IPS-18c (cell line): ENCODE measurements around the gene TMEM38B.
"Not testable (repeated sequence)": the region's sequence is repeated elsewhere in the genome, so short reads cannot be mapped to it uniquely, and the experiment has no call there.

Experiments used
- H3K4me3 ChIP-seq: 2 replicates; pipeline ENCODE4 v1.7.0; 2013; ENCODE audit warnings: low read depth, mild to moderate bottlenecking, low read length, moderate library complexity; ENCODE audit not compliant: insufficient read depth
- H3K9me3 ChIP-seq: one replicate; pipeline ENCODE4 v1.6.1; 2013; ENCODE audit warnings: mild to moderate bottlenecking, low read length, moderate library complexity; ENCODE audit not compliant: control insufficient read depth, insufficient read depth

TMEM38B gene

DNA sequence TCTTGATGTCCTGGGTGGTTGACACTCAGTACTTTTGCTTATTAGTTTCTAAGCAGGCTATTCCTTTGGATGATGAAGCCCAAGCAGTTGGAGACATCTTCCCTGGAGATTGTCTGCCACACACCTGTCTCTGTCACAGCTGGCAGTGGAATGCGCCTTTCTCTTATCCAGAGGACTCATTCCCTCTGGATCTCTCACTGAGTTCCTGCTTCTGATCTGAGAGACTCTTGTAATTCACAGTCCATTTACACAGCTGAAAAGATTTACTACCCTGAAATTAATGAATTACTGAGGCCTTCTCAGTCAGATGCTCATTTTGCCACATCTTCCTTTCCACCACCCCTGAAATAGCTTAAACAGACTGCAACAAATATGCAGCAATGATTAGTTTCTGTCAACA lies 16.2 kb upstream of the TMEM38B start:
- H3K4me3 ChIP-seq = no peak overlapping the region
- H3K9me3 ChIP-seq = no peaks in the 10 kb centered on the region

DNA sequence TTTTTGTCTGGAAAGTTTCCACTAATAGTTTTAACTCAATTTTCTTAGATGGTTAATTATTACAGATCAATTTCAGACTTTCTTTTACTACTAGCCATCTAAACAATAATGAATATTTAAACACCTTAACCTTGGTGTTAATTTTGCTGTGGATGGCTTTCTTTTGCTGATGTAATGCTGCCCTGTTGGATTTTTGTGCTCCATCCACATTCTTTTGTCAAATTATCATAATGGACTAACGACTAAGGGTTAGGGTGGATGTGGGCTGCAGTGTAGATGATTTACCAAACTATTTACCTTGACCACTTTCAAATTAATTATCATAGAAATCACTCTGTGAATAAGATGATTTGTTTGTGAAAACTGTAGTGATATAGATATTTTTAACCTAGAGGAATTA lies 15.6 kb upstream of the TMEM38B start:
- H3K4me3 ChIP-seq = no peak overlapping the region
- peaks cover 2% of the 10 kb centered on the region for H3K9me3 ChIP-seq

DNA sequence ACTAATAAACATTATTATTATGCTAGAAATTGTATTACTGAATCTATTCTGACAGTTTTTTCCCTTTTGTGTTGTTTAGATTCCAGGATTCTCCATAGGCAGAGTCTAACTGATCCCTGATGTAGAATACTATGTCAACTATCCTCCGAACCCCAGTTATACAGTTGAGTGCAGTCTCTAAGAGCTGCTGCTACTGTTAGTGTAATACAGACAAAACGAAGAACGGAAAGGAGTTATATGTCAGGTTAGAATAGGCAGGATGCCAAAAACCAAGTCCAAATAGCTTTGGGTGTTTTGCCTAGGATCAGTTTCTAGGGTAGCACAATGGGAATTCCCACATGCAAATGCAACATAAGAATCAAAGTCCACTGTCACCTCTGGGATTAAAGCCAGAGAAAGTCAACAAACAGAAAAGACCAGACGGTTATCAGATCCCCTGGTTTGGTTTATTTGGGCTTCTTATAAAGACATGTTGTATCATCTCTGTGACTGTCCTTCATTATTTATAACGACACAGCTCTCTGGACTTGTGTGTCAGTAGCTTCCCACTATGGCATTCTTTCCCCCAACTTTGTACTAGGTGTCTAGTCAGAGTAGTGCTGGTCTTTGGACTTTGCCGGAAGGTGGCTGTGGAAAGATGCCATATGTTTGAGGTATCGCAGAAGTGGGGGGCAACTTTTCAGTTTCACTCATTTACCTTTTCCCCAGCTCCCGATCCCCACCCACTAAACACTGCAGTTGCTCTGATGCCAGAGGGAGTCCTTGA lies 14.9 kb upstream of the TMEM38B start:
- Histone ChIP-seq H3K4me3 (no peak overlapping the region), H3K9me3 (peaks cover 2% of the 10 kb centered on the region)

DNA sequence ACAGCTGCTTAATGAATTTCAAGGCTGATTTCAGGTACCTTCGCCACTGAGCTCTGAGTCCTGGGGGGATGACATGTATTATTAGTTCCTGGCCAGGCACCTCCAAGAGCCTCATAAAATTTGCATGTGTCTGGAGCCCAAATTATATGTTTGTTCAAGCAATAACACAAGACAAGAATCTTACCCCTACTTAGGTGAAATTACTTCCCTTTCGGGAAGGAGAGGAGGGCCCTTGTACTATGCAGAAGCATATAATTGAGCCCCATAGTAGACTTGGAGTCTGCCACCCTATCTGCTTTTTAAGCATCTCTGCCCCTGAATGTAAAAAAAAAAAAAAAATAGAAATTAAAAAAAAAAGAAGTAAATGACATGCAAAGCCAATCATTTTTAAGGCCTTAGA lies 13.0 kb upstream of the TMEM38B start:
- Histone ChIP-seq H3K9me3 (peaks cover 2% of the 10 kb centered on the region), H3K4me3 (no peak overlapping the region)

DNA sequence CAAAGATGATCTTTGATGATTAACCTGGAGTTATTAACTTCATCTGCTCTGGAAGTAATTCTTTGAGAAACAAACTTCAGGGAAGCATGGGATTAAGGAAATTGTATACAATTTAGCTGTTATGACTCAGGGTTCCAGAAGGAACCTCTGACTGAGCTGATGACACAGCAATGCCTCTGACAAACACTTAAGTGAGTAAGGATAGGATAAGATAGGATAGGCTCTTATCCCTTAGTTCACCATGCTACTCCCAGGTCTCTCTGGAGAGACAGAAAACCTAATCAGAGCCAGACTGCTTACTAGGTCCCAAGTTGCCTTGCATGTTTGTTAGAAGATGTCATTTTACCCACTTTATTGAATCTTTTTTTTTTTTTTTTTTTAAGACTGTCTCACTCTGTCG lies 12.6 kb upstream of the TMEM38B start:
- Histone ChIP-seq H3K9me3 (peaks cover 2% of the 10 kb centered on the region), H3K4me3 (no peak overlapping the region)

DNA sequence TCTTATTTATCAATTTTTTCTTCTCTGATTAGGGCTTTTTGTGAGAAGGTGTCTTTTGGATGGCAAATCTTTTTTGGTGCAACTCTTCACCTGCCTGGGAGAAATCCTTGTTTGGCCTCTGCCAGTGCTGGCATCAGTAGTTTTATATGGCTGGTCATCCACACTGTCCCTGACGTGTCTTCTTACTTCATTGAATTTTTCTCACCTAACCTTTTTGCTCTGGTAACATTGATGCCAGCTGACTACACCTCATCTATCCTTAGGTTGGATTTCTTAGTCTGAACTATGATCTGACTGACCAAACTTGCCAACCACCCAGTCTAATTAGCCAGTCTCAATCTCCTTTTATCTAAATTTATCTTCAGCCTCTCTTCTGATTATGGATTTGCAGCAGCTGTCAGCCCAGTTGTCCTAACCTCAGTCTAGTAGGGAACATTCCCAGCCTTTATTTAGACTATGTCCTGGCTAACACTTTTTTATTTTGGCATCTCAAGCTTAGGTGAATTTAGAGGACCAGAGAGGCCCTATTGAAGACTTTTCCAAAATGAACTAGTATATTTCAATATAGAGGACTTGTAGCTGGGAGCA lies 10.6 kb upstream of the TMEM38B start:
- Histone ChIP-seq H3K4me3 (no peak overlapping the region), H3K9me3 (peaks cover 2% of the 10 kb centered on the region)

DNA sequence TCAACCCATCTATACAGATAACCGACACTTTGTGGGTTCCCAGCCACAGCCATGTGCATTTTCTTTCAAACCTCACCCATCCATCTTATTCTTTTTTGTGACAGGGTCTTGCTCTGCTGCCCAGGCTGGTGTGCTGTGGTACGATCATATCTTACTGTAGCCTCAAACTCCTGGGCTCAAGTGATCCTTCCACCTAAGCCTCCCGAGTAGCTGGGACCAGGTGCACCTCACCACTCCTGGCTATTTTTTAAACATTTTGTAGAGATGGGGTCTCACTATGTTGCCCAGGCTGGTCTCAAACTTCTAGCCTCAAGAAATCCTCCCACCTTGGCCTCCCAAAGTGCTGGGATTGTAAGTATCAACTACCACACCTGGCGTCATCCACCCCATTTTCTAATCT lies 7.4 kb upstream of the TMEM38B start:
- peaks cover 2% of the 10 kb centered on the region for H3K9me3 ChIP-seq
- H3K4me3 ChIP-seq = no peak overlapping the region

DNA sequence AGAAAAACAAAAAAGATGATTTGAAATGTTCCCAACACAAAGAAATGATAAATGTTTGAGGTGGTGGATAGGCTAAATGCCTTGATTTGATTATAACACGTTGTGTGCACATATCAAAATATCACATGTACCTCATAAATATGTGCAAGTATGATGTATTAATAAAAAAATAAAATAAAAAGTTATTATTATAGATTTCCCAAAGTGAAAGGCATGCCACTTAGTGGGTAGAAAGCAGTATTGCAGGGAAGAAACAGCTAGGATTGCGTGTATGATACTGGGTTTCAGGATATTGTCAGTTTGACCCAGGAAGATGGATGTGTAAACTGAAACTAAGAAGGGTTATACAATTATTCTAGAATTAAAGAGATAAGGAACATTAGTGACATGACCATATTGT lies 3.6 kb upstream of the TMEM38B start:
- no peaks in the 10 kb centered on the region for H3K9me3 ChIP-seq

DNA sequence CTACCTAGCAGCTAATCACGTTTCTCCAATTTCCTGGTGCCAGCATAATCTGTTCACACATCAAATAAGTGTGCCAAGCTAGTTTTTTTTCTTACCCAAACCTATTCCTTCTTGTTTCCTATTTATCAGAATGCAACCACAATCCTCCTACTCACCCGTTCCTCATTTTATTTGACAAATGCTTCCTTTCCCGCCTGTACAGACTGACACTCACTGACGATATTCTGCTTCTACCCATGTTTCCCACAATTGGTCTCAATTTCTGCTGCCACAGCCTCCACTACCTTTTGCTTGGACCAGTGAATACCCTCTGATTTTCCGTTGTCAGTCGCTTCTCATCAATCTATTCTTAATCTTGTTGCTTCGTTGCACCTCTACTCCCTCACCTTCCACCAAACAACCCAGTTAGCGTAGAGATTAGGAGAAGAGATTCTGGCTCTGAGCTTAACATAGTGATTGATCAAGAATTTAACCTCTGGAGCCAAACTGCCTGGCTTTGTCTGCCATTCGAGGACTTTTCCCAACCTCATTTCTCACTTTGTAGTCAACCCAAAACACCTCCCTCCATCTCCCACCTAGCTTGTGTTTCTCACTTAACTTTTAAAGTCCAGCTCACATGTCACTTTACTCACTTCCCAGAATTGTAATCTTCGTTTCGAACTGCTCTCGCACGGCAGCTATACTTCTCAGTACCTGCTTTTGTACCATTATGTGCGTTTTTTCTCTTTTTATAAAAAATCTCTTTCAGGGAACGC lies 729 bp upstream of the TMEM38B start:
- Histone ChIP-seq H3K9me3 (no peaks in the 10 kb centered on the region), H3K4me3 (peak overlapping the region; percentile 82; the same call in 1 of the 2 replicates)

More for the DNA sequence above, 3.6 kb upstream of the TMEM38B start:
- no peak overlapping the region for H3K4me3 ChIP-seq

DNA sequence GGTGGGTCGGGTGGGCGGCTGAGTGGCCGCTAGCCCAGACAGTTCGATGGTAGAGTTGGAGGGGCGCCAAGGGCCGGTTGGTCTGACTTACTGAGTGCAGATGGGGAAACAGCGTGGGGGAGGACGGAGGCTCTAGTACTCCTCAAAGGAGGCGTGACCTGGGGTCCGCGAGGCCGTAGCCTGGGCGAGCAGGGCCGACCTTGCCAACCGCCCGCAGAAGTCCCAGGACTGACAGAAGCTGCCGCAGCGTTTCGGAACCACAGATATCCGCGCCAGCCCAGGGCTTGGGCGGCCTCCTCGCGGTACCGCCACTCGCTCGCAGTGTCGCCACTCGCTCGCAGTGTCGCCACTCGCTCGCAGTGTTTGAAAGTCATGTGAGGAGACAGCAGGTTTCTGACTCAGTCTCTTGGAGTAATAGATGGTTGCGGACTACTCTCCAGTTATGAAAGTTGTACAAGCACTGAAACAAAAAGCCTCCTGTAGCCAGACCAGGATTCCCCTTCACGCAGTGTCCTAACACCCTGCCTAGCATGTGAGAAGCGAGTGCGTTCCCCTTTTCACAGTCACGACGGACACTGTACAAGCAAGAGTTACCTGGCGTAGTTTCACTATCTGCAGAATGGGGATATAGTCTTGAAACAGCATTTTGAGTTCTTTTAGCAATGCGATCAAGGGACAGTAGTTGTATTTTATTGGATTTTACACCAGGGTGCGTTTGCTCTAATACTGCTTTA lies 674 bp downstream of the TMEM38B start:
- Histone ChIP-seq H3K9me3 (no peaks in the 10 kb centered on the region), H3K4me3 (peak overlapping the region; percentile 82)

DNA sequence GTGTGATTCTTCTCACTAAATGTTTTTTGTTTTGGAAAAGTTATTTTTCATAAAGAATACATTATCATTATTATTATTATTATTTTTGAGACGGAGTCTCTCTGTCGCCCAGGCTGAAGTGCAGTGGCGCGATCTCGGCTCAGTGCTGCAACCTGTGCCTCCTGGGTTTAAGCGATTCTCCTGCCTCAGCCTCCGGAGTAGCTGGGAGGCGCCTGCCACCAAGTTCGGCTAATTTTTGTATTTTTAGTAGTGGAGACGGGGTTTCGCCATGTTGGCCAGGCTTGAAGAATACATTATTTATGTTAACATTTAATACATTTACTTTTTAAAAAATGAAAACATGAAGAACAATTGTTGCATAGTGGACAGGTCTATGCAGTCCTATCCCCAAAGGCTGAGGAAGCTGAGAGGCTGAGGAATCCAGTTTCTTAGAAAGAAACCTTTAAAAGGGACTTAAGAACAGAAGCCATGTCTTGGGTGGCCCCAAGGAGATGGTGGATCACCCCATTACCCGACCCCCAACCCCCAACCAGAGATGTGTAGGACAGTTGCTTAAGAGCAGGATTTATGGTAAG lies 2.0 kb downstream of the TMEM38B start:
- Histone ChIP-seq H3K9me3 (no peaks in the 10 kb centered on the region), H3K4me3 (no peak overlapping the region)

DNA sequence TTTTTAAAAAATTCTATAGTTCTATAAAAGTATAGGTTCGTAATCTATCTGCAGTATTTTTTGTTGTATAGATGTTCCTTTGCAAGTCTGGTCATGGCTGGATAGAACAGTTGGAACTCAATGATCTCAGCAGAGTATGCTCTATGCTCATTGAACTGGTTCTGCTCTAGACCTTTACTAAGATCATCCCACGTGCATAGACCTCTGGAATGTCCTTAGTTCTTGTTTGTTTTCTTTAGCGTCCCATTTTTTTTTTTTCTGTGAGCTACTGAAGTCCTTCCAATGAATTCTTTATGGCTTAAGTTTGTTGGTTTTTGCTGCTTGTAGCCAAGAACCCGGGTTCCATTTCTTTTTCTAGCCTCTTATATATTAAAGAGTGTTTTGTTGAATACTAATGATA lies 3.5 kb downstream of the TMEM38B start:
- H3K9me3 ChIP-seq = no peaks in the 10 kb centered on the region
- H3K4me3 ChIP-seq = no peak overlapping the region

DNA sequence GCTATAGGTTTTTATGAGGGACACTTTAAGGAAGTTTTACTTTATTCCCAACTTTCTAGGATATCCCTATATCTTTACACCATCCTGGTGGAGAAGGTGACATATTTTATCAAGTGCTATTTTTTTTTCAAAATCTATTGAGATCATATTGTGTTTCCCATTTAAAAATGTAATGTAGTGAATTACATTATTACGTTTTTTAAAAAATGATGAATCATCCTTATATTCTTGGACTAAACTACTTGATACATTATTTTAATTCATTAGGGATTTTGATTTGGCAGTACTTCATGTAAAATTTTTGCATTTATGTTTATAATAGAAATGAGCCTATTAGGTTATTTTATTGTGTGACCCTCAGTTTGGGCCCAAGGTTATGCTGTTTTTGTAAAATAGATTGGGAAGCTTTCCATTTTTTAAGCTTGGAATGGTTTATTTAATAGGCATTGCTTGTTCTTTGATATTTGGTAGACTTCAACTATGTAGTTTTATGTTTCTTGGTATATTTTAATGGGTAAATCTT lies 4.1 kb downstream of the TMEM38B start:
- Histone ChIP-seq H3K9me3 (no peaks in the 10 kb centered on the region), H3K4me3 (no peak overlapping the region)

DNA sequence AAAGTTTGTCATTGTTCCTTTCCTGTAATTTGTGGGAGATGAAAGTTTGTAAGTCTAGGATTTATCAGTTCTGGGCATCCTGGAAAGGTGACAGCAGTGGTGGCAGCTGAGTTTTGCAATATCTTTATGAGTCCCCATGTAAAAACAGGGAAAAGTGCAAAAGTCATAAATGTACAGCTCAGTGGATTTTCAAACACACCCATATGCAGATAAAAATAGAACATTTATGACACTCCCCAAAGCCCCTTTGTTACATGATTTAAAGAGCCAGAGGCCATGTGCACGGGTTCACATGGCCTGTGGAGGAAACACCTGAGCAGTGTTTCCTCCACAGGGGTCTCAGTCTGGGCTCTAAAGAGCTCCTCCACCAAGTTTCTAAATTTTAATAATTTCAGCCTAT lies 6.3 kb downstream of the TMEM38B start:
- no peak overlapping the region for H3K4me3 ChIP-seq
- no peaks in the 10 kb centered on the region for H3K9me3 ChIP-seq

DNA sequence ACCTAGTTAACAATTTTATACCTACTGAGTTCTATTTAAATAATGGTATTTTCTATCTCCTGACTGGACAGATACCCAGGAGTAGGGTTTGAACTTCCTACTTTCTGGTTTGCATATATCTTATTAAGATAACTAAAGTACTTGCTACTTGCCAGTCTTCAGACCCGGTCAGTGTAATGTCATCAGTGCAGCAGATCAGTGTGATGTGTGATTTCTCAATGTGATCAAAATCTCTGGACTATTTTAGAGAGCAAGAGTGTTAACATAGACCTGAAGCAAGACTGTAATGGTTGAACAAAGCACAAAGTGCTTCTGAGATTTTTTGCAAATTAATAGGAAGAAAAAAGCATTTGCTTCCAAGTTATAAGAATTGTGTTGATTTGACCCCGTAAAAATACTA lies 6.8 kb downstream of the TMEM38B start:
- Histone ChIP-seq H3K4me3 (no peak overlapping the region), H3K9me3 (no peaks in the 10 kb centered on the region)

DNA sequence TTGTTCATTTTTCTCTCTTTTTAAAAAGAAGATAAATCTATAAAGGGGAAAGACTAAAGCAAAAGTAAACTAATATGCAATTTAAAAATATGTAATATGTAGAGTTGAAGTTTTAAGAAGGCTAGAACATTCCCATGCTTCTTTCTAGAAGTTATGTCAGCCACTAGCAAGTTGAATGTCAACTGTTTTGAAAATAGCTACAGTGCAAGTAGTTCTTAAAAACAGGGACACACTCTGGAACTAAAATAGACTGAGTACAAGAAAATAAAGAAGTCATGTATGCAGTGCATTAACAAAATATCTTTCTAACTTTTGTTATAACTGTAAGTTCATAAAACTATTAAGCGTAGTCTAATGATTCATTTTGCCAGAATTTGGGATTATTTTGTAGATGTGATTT lies 7.9 kb downstream of the TMEM38B start:
- Histone ChIP-seq H3K9me3 (no peaks in the 10 kb centered on the region), H3K4me3 (no peak overlapping the region)

DNA sequence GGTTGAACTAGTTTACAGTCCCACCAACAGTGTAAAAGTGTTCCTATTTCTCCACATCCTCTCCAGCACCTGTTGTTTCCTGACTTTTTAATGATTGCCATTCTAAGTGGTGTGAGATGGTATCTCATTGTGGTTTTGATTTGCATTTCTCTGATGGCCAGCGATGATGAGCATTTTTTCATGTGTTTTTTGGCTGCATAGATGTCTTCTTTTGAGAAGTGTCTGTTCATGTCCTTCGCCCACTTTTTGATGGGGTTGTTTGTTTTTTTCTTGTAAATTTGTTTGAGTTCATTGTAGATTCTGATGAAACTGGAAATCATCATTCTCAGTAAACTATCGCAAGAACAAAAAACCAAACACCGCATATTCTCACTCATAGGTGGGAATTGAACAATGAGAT lies 9.3 kb downstream of the TMEM38B start:
- not testable (repeated sequence) for H3K9me3 ChIP-seq, H3K4me3 ChIP-seq
